ENCODE data around the gene ATXN7L1.
"Not testable (repeated sequence)": the region's sequence is repeated elsewhere in the genome, so short reads cannot be mapped to it uniquely, and the experiment has no call there.

The ATXN7L1 gene

DNA sequence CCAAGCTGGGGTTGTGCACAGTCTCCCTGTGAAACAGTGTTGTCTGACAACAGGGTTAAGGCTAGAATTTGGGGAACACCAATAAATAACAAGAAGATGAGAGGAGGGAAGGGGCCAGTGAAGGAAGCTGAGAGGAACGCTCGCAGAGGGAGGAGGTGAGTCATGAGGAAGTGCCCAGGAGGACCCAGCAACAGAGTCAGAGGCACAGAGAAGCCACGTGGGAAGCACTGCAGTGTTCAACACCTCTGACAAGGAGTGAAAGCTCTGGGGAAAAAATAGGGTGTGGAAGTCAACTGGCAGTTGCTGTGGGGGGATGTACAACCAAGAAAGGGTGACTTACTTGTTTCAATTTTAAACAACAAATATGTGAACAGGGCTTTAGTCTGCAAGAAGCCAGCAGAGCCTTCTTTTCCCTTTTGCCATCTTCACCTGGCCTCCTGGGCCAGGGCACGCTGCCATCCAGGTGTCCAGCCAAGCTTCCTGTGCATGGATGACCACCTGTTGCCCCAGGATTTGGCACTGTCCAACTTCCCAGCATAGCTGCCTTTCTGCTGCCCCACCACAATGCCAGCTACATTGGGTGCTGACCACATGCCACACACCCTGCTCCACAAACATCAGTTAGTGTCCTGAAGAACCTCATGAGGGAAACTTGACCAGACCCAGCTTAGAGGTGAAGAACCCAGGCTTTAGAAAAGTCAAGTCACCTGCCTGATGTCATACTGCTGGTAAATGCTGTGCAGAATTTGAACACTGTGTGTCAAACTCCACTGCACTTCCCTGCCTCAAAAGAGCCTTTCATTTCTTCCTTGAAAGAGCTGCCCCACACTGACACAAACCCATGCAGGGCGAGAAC lies 69.6 kb downstream of the ATXN7L1 start:
- DNase-seq (ENCODE audit: low read depth in 2 of 3, low spot score in 2 of 3), result peak in 2 of 3 experiments; percentile 38 to 44

DNA sequence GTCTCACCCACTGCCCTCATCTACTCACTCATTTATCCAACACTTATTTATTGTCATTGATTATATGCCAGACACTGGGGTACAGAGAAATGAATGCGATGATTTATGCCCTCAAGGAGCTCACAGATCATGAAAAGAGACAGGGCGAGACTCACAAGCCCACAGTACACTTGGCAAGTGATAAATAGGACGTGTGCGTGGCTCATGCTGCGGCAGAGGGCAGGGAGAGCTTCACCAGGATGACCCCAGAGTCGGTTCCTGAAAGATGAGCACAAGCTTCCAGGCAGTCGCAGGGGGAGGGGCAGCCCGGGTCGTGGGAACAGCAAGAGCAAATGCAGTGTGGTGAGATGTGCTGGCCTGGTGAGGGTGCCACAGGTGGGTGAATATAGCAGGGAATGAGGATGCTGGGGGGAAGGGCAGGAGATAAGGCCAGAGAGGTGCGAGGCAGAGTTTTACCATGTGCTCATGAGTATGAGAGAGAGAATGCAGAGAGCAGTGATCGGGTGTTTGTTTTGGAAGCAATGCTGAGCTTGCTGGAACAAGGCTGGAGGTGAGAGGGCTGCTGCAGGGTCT lies 70.9 kb downstream of the ATXN7L1 start:
- DNase-seq (ENCODE audit: low read depth in 2 of 3, low spot score in 2 of 3), result no peak

GRCh38 chr7:105803429-105803736 lies 73.0 kb downstream of the ATXN7L1 start:
- no peak for DNase-seq (ENCODE audit: low read depth in 2 of 3, low spot score in 2 of 3)

DNA sequence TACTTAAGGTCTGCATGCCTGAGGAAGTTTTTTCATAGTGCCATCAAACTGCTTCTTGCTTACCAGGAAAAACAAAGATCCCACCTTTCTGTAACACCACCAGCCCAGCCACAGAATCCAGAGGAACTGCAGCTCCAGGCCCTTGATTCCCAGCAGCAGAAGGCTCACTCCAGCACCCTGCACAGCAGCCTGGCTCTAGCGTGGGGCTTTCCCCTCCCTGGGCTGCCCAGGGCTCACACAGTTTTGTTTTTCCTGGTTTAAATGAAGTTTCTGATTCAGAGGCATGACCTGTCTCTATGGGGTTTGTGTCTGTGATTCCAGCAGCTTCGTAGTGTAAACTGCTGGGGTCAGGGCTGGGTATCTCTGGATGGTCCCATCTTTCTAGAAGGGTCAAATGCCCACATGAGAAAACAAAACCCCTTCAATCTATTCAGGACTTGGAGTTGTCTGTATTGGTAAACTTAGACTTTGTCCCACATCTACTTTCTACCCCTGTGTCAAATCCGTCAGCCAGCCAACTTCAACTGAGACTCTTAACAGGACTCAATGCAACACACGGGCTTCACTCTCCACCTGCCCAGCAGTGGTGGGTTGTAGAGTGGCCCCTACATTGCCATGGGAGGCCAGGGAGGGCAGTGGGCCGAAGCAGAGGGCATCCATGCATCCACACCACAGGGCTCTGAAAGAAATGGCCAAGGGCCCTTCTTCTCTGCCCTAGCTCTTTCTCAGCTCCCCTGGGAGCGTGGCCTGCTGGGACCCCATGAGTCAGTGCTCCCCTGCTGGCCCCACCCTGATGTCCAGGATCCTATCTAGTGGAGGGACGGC lies 73.6 kb downstream of the ATXN7L1 start:
- no peak for DNase-seq (ENCODE audit: low read depth in 2 of 3, low spot score in 2 of 3)

DNA sequence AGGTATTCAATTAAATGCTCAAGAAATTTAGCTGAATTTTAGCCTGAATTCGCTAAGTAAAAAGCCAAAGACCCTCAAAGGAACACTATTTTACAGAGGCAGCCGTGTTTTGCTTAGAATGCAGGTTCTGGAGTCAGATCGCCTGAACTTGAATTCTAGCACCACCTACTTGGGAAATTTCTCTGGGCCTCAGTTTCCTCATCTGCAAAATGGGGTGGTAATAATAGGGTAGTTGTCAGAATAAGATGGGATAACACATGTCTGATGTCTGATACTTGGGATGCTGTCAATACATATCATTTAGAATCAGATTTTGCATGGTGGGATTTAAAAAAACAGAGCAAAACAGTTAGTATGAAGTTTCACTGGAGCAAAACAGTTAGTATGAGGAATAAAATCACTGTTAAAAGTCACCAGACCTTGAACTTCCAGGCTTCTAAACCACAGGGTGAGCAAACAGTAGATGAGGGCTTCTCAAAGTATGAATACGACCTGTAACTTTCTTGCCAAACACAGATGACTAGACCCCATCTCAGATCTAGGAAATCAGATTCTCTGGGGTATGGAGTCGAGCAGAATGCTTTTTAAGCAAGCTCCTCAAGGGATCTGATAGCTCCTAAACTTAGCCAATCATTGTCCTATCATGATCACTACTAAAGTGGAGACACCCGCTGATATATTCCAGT lies 75.4 kb downstream of the ATXN7L1 start:
- DNase-seq (ENCODE audit: low read depth in 2 of 3, low spot score in 2 of 3), result no peak

GRCh38 chr7:105800442-105800841 lies 76.0 kb downstream of the ATXN7L1 start:
- no peak for DNase-seq (ENCODE audit: low read depth in 2 of 3, low spot score in 2 of 3)

DNA sequence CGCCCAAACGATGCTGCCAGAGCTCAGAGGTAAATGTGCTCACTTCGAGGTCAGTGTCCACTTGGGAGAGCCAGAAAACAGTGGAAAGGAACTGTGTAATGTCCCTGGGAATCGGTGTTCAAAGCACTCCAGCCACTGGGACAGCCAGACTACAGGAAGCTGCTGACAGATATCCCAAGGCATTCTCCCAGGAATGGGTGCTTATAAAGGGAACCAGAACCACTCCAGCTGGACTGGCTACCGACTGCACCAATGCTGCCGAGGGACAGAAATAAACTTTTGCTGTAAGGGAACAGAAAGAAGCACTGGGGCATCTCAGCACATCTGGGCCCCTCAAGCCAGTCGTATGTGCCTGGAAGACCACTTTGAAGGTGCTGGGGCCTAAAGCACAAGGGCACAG lies 76.7 kb downstream of the ATXN7L1 start:
- no peak for DNase-seq (ENCODE audit: low read depth in 2 of 3, low spot score in 2 of 3)

DNA sequence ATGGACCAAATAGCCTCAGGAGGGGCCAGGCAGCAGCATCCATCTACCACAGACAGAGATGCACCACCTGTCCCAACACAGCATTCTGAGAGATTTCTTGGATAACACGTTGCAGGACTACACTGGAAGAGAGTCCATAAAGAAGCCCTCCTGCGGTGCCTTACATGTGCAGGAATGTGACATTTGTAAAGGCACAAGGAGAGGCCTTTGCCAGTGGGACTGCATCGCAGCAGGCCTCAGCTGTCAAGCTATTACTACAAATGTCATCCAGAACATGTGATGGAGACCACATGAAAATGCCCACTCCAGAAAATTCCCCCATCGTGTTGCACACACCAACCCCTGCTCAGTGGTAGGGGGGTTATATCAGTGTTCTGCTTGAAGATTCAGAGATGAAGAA lies 77.4 kb downstream of the ATXN7L1 start:
- DNase-seq (ENCODE audit: low read depth in 2 of 3, low spot score in 2 of 3), result no peak

- no peak for DNase-seq (ENCODE audit: low read depth in 2 of 3, low spot score in 2 of 3)
Measured at GRCh38 chr7:105797652-105798051, 78.7 kb downstream of the ATXN7L1 start.

DNA sequence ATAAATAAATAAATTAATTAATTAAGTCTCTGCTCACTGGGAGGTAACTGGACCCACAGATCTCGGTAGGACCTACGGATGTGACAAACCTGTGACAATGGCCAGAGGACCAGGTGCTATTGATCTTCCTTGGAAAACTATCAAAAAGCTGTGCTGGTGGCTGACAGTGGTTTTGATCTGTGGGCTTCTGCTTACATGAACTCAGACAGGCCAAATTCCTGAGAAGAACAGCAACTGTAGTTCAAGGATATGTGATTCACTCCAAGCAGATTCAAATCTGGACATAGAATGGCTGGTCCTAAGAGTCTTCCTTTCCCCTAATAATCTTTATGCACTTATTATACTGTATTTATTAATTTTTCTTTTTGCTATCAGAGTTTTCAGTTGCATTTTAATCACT lies 80.0 kb downstream of the ATXN7L1 start:
- no peak for DNase-seq (ENCODE audit: low read depth in 2 of 3, low spot score in 2 of 3)

GRCh38 chr7:105794741-105795729 lies 81.4 kb downstream of the ATXN7L1 start:
- DNase-seq (ENCODE audit: low read depth in 2 of 3, low spot score in 2 of 3), result no peak

GRCh38 chr7:105792488-105793370 lies 83.7 kb downstream of the ATXN7L1 start:
- DNase-seq (ENCODE audit: low read depth in 2 of 3, low spot score in 2 of 3), result no peak

DNA sequence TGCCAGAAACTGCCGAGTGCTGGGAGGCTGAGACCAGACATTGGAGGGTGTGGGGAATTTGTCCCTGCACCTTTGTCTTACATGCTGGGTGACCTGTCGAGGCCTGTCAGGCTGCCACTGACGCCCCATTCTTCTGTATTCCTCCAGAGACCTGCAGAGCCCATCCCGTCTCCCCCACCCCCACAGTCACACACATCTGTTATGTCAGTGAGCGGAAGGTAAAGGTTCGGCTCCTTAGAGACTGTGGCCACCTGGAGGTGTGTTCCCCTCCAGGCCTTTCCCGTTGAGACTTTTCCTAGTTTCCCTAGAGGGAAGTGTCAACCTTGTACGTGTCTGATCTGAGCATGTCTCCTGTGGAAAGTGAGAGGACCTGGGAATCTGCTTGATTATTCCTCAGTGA lies 84.5 kb downstream of the ATXN7L1 start:
- no peak for DNase-seq (ENCODE audit: low read depth in 2 of 3, low spot score in 2 of 3)

DNA sequence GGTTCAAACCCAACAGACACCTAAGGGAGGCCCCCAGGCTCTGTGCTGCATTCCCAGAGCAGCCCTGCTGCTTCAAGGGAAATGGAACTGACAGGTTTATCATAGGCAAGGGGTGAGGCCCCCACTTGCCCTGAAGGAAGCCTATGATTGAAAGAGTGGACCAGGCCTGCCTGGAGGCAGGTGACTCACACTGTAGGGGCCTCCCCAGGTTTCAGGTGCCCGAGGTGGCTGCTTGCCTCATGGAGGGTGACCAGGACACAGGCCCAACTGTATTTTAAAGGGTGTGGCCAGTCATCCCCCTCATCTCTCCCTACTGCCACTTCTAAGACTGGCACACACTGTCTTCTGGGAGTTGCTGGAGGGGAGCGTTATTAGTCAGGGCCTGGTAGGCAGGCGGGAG lies 85.4 kb downstream of the ATXN7L1 start:
- no peak for DNase-seq (ENCODE audit: low read depth in 2 of 3, low spot score in 2 of 3)

- DNase-seq (ENCODE audit: low read depth in 2 of 3, low spot score in 2 of 3), result not testable (repeated sequence)
Measured at GRCh38 chr7:105790452-105790851, 85.9 kb downstream of the ATXN7L1 start.

- DNase-seq (ENCODE audit: low read depth in 2 of 3, low spot score in 2 of 3), result no peak
Measured at GRCh38 chr7:105788816-105789349, 87.5 kb downstream of the ATXN7L1 start.

DNA sequence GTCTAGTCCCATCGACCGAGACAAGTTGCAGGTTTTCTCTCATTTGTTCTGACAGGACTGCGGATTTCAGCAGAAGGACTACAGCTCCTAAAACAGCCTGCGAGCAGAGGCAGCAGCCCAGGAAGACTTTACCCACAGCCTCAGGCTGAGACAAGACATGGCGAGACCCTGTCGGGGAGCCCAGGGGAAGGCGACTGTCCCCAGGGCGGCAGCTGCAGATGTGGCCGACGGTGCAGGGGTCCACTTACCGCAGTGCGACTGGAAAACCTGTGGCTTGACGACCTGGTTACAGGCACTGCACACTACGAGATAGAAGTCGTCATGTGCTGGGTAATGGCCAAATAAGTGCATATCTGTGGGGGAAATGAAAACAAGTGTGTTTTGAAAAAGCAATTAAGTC lies 88.0 kb downstream of the ATXN7L1 start:
- no peak for DNase-seq (ENCODE audit: low read depth in 2 of 3, low spot score in 2 of 3)

- DNase-seq (ENCODE audit: low read depth in 2 of 3, low spot score in 2 of 3), result no peak
Measured at GRCh38 chr7:105787793-105788192, 88.6 kb downstream of the ATXN7L1 start.
